ENCODE measurements around the gene LRRC75B. TPM values are rescaled to one million over a fixed set of nuclear protein-coding genes. Genes with fewer than 3 reads are reported as not detected.
"Not testable (repeated sequence)": the region's sequence is repeated elsewhere in the genome, so short reads cannot be mapped to it uniquely, and the experiment has no call there.

Gene LRRC75B
- total and polyA plus RNA-seq, 10 donors: 2.9 to 6.7 (median 5.4) TPM

DNA sequence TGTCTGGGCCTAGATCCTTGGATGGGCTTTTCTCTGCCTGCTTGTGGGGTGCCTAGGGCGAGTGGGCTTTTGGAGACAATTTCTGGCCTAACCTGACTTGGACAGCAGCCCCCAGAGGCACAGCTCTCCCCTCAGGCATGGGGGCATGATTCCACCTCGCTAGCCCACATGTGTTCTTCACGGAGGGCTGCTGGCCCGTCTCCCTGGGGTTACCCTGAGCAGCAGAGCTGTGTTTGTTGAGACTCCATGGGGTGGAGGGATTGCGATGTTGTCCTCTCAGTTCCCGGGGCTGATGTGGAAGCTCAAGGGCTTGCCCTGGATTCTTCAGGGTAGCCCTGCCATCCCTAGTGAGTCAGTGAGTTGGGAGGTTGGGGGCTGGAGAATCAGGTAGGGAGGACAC, 2.4 kb upstream of the LRRC75B start:
- no peak for TF ChIP-seq POLR2AphosphoS5 (IDR thresholded peaks at IDR 0.05)
- TF ChIP-seq POLR2A (IDR thresholded peaks at IDR 0.05): no peak
- TF ChIP-seq, protein P1, sequence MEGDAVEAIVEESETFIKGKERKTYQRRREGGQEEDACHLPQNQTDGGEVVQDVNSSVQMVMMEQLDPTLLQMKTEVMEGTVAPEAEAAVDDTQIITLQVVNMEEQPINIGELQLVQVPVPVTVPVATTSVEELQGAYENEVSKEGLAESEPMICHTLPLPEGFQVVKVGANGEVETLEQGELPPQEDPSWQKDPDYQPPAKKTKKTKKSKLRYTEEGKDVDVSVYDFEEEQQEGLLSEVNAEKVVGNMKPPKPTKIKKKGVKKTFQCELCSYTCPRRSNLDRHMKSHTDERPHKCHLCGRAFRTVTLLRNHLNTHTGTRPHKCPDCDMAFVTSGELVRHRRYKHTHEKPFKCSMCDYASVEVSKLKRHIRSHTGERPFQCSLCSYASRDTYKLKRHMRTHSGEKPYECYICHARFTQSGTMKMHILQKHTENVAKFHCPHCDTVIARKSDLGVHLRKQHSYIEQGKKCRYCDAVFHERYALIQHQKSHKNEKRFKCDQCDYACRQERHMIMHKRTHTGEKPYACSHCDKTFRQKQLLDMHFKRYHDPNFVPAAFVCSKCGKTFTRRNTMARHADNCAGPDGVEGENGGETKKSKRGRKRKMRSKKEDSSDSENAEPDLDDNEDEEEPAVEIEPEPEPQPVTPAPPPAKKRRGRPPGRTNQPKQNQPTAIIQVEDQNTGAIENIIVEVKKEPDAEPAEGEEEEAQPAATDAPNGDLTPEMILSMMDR (IDR thresholded peaks at IDR 0.05 in 8 of 11, conservative IDR thresholded peaks at IDR 0.05 in 3 of 11): no peak
- intact Hi-C loops (cut with DNase I; ENCODE audit: low total_unique reads): no loop called here
- Histone ChIP-seq H3K4me1 (peaks cover 0 to 23% (median 15%) of the 10 kb centered on the region in 6 donors), H3K4me3 (no peak overlapping the region), H3K27ac (no peak overlapping the region), H3K9me3 (no peaks in the 10 kb centered on the region), H3K36me3 (no peaks in the 10 kb centered on the region), H3K27me3 (replicated peaks in 1 of 7) (peaks cover 0 to 19% (median 0%) of the 10 kb centered on the region in 7 donors)
- DNase-seq: no peak
- WGBS, 5 donors: 91 to 99% (median 95%) methylated on average over 6 of the region's 6 CpGs; no CpG with 5 or more reads in 1 of the 5 donors

DNA sequence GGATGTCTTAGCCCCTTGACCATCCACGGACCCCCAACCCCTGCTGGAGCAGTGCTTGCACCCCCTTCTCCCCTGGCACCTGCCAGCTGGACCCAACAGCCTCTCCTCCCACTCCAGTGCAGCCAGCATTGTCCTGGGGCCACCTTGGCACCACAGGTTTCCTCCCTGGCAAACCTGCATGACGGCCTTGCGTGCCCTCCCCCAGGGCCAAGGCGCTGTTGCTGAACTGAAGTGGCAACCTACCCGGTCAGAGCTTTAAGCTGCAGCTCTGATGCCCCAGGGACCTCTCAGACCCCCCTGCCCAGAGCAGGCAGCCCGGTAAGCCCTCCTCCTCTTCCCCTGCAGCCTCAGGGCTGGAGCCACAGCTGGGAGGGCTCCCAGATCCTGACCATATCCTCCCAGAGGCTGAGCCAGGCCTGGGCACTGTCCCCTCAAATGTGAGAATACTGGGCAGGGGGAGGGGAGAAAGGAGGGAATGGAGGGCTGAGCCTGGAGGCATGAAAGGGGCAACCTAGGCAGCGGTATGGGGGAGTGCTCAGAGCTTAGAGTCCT, 1.8 kb upstream of the LRRC75B start:
- intact Hi-C loops (cut with DNase I; ENCODE audit: low total_unique reads): no loop called here
- Histone ChIP-seq H3K27ac (no peak overlapping the region), H3K9me3 (no peaks in the 10 kb centered on the region), H3K27me3 (replicated peaks in 1 of 7) (peaks cover 0 to 19% (median 0%) of the 10 kb centered on the region in 7 donors), H3K36me3 (no peaks in the 10 kb centered on the region), H3K4me3 (no peak overlapping the region), H3K4me1 (peaks cover 0 to 23% (median 15%) of the 10 kb centered on the region in 6 donors)
- no peak for DNase-seq
- no peak for TF ChIP-seq POLR2A (IDR thresholded peaks at IDR 0.05)
- no peak for TF ChIP-seq POLR2AphosphoS5 (IDR thresholded peaks at IDR 0.05)
- TF ChIP-seq, protein P1 (IDR thresholded peaks at IDR 0.05 in 8 of 11, conservative IDR thresholded peaks at IDR 0.05 in 3 of 11): no peak
- WGBS, 5 donors: 69 to 100% (median 86%) methylated on average over 2 to 7 of the region's 7 CpGs

DNA sequence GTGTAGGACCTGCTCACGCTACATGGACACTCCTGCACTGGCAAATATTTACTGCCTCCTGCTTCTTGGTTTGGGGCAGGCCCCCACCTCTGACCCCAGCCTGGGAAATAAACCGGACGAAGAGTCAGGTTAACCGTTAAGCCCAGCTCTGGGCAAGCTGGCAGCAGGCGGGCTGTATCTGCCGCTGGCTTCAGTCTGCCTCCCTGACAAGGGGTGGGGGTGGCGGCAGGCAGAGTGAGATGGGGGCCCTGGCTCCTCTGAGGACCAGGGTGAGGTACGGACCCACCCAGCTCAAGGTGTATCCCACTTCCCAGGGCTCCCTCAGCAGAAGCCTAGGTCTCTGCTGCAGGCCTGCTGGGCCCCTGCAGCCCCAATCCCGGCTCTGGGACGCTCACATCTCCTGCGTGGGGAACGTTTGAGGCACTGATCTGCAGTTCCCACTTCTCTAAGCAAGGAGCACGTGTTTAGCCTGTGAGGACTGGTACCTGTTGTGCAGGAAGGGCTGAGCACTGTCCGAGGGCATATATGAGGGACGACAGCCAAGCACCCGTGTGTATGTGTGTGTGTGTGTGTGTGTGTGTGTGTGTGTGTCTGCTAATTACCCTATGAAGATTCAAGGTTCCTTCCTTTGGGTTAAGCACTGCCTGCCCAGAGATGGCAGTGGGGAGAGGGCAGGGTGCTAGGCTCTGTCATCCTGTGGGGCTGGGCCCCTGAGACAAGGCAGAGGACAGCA, 1.1 kb upstream of the LRRC75B start:
- 73 to 83% (median 80%) methylated on average over 12 to 16 of the region's 16 CpGs for WGBS, 5 donors
- Histone ChIP-seq H3K4me3 (no peak overlapping the region), H3K27ac (peak overlapping the region in 1 of 8 donors; percentile 57), H3K27me3 (replicated peaks in 1 of 7) (peaks cover 0 to 19% (median 0%) of the 10 kb centered on the region in 7 donors), H3K9me3 (no peaks in the 10 kb centered on the region), H3K36me3 (peaks cover 0 to 2% (median 0%) of the 10 kb centered on the region in 6 donors), H3K4me1 (peaks cover 0 to 23% (median 15%) of the 10 kb centered on the region in 6 donors)
- TF ChIP-seq POLR2A (IDR thresholded peaks at IDR 0.05): no peak
- TF ChIP-seq, protein P1 (IDR thresholded peaks at IDR 0.05 in 8 of 11, conservative IDR thresholded peaks at IDR 0.05 in 3 of 11): no peak
- TF ChIP-seq POLR2AphosphoS5 (IDR thresholded peaks at IDR 0.05): no peak
- intact Hi-C loops (cut with DNase I; ENCODE audit: low total_unique reads): no loop called here
- no peak for DNase-seq

DNA sequence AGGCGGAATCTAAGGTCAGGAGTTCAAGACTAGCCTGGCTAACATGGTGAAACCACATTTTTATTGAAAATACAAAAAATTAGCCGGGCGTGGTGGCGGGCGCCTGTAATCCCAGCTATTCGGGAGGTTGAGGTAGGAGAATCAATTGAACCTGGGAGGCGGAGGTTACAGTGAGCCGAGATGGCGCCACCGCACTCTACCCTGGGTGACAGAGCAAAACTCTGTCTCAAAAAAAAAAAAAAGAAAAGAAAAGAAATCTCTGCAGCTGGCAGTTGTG, 624 bp upstream of the LRRC75B start:
- intact Hi-C loops (cut with DNase I; ENCODE audit: low total_unique reads): not testable (repeated sequence)
- peak overlapping the region in 2 of 8 donors; percentile 62 to 77 for H3K4me3 ChIP-seq
- WGBS, 5 donors: 90 to 98% (median 94%) methylated on average over 10 of the region's 10 CpGs

More for the DNA sequence above, 624 bp upstream of the LRRC75B start:
- Histone ChIP-seq H3K27me3 (replicated peaks in 1 of 7) (peaks cover 0 to 19% (median 0%) of the 10 kb centered on the region in 7 donors), H3K4me1 (peaks cover 0 to 23% (median 15%) of the 10 kb centered on the region in 6 donors), H3K27ac (peak overlapping the region in 7 of 8 donors; percentile 22 to 73 (median 61))
- H3K9me3 ChIP-seq, DNase-seq, H3K36me3 ChIP-seq: not testable (repeated sequence)
